CD1c-positive myeloid dendritic cell (primary cell): ENCODE results near the gene RNU4-1.

Experiments
- DNase-seq: peaks from one replicate; pipeline ENCODE4 v3.0.0-alpha.2; 2016; ENCODE audit errors: extremely low spot score

The RNU4-1 gene

DNA sequence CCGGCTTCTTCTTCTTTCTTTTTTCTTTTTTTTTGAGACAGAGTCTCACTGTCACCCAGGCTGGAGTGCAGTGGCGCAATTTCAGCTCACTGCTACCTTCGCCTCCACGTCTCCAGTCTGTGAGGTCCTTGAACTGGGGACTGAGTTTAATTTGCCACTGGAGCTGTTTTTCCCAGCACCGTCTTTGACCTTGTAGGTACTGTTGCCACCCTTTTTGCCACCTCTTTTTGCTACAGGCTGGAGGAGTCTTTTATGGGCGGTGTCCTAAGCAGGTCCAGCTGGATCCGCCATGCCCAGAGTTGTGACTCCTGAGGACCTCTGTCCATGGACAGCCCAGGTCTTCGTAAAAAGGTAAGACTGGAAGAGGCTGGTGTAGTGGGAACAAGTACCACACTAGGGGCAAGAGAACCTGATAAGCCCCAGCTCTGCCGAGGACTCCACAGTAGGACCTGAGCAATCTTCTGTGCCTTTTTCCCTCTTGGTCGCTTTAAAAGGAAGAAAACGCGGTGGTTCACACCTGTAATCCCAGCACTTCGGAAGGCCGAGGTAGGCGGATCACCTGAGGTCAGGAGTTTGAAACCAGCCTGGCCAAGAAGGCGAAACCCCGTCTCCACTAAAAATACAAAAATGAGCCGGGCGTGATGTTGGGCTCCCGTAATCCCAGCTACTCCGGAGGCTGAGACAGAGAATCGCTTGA lies 2.3 kb downstream of the RNU4-1 start:
- DNase-seq = peak; percentile 58

DNA sequence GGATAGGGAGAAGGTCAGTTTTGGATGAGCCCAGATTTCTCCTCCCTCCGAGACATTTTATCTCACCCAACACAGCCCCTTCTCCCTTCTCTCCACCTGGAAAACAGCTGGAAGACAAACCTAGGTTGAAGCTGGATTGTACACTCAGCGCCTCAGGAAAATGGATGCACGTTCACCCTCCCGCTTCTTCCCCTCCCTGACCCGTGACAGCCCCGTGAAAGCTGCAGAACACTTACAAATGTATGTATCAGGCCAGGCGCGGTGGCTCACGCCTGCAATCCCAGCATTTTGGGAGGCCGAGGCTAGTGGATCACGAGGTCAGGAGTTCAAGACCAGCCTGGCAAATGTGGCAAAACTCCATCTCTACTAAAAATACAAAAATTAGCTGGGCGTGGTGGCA lies 5.5 kb downstream of the RNU4-1 start:
- no peak for DNase-seq

DNA sequence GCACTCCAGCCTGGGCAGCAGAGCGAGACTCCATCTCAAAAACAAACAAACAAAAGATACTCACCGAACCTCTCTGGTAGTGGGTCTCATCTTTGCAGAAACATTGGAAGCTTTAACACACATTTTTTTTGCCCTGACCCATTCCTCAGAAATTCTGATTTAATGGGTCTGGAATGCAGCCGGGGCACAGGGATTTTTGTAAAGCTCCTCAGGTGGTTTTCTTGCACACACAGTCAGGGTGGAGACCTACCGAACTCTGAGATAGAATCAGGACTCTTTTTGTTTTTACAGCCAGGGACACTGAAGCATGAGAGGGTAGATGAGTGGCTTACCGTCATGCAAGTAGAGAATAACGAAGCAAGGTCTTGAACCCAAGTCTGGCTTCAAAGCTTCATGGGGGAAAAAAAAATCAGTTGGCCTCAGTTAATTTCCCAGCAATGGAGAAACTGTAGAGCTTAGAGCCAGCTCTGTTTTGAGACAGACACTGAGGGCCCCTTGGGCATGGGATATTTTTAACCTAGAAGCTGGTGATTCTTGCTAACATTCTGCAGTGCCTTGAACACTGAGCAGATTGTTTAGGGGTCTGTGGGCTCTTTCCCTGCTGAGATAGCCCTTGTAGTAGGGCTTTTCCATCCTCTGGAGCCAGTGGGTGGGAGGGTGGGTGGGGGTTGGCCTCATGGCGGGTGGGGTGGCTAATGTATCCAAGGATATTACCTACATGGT lies 6.1 kb downstream of the RNU4-1 start:
- DNase-seq = no peak

DNA sequence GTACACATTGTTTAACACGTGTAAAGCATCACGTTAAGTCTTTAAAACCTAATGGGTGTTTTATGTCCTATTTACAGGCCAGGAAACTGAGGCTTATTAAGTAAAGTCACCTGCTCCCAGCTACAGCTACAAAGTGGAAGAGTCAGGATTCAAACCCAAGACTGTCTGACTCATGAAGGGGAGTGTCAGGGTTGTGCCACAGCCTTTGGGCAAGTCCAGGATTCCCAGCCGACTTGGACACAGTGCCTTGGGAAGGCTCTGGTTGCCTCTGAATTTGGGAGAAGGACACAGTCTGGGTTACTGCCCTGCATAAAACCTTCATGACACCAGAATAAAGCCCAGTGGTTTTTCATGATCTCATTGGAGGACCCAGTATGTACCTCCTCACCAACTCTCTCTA lies 8.7 kb downstream of the RNU4-1 start:
- no peak for DNase-seq

DNA sequence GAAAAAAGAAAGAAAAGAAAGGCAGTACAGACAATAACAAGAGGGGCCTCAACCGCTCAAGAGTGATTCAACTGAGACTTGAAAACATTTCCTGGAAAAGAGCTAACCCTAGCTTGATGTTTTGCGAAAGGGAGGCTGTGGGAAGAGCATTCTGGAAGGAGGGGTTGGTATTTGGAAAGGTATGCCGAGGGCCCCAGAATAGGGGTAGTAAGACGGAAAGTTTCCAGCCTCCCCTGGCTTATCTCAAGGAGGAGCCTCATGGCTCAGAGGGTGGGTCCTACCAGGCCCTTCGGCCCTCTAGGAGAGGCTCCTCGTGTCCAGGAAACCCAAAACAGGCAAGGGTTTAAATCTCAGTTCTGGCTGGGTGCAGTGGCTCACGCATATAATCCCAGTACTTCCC lies 9.7 kb downstream of the RNU4-1 start:
- DNase-seq = no peak

DNA sequence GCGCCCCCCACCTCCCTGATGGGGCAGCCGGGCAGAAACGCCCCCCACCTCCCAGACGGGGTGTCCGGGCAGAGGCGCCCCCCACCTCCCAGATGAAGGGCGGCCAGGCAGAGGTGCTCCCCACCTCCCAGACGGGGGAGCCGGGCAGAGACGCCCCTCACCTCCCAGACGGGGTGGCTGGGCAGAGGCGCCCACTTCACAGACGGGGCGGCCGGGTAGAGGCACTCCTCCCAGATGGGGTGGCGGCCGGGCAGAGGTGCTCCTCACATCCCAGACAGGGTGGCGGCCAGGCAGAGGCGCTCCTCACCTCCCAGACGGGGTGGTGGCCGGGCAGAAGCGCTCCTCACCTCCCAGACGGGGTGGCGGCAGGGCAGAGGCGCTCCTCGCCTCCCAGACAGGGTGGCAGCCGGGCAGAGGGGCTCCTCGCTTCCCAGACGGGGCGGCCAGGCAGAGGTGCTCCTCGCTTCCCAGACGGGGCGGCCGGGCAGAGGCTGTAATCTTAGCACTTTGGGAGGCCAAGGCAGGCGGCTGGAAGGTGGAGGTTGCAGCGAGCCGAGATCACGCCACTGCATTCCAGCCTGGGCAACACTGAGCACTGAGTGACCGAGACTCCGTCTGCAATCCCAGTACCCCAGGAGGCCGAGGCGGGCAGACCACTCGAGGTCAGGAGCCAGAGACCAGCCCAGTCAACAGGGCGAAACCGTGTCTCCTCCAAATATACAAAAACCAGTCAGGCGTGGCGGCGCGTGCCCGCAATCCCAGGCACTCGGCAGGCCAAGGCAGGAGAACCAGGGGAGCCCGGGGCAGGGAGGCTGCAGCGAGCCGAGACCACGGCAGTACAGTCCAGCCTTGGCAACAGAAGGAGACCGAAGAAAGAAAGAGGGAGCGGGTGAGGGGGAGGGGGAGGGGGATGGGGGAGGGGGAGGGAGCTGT lies 14.6 kb downstream of the RNU4-1 start:
- no peak for DNase-seq

DNA sequence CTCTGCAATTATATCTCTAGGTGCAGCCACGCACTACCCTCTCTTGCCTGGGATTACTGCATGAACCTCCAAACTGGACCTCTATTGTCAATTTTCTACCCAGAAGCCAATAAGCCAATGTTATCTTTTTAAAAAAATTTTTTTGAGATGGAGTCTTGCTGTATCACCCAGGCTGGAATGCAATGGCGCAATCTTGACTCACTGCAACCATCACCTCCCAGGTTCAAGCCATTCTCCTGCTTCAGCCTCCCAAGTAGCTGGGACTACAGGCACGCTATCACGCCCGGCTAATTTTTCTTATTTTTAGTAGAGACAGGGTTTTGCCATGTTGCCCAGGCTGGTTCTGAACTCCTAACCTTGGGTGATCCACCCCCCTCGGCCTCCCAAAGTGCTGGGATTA lies 16.3 kb downstream of the RNU4-1 start:
- no peak for DNase-seq

DNA sequence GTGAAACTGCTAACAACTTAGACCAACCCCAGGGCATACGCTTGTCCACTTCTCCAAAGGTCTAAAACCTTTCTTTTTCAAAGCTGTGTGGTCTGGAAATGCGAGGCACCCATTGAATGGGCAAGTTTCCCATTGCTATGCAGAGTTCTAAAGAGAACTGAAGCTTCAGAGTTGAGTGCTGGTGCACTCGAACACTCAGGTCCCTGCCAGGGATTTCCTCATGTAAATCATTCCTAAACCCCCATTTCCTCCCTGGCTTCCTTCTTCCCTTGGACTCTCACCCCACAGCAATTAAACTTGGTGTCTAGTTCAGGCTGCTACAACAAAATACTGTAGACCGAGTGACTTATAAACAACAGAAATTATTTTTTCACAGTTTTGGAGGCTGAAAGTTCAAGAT lies 25.3 kb downstream of the RNU4-1 start:
- no peak for DNase-seq

DNA sequence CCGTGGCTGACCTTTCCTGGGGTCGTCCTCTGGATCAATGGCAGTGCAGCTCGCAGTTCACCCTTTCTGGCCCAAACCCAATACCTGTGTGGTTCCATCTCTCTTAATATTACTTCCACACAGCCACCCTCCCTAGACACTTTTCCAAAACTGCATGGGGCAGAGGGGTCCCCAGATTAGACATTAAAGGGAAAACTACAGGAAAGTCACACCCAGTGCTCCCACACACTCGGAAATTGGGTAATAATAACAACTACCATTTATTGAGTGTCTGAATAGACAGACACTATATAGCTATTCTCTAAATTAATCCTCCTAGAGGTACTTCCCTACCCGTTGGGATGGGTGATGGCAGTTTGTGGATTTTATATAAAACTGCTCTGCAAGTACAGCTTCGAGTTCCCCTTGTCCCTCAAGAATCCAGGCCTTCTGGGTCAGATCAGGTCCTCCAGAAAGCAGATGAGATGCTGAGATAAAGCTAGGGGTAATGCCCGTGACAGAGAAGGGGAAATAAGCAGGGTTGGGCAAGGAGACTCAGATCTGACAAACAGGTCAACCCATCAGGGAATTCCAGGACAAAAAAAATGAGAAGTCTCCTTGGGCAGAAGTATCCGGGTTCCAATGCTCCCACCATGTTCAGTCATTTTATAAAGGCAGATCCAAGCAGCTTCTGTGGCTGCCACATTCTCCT lies 26.7 kb downstream of the RNU4-1 start:
- DNase-seq = peak; percentile 49

DNA sequence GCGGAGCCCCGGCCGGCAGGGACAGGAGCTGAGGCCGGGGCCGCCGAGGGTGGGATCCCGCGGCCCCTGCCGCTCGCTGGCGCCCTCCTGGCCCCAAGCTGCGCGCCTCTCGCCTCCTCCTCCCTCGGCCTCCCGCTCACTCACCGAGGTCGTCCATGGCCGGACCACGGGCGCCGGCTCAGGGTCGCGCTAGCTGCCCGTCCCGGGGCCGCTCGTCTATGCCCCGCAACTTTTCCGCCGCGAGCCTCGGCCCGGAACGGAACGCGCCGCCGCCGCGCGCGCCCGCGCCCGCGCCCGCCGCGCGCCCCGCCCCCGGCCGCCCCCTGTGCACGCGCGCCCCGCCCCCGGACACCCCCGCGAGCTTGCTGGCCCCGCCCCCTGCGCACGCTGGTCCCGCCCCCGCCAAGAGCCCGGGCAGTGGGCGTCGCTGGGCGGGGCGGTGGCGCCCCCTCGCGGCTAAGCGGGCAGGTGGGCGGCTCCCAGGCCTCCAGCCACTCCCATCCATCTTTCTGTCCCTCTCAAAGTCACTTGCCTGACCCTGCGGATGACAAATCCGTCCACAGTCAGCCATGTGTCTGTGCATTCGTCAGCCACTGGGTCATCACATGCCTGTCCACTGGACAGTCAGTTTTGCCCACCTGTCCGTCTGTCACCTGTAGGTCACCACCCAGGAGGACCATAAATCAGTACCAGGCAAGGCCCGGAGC lies 27.4 kb downstream of the RNU4-1 start, which contains the start of gene PXN:
Gene PXN (minus strand): TSS at position 258 of the 707 bp plus-strand sequence. CDS start 101 bp downstream, at position 157.
- DNase-seq = peak; percentile 88

DNA sequence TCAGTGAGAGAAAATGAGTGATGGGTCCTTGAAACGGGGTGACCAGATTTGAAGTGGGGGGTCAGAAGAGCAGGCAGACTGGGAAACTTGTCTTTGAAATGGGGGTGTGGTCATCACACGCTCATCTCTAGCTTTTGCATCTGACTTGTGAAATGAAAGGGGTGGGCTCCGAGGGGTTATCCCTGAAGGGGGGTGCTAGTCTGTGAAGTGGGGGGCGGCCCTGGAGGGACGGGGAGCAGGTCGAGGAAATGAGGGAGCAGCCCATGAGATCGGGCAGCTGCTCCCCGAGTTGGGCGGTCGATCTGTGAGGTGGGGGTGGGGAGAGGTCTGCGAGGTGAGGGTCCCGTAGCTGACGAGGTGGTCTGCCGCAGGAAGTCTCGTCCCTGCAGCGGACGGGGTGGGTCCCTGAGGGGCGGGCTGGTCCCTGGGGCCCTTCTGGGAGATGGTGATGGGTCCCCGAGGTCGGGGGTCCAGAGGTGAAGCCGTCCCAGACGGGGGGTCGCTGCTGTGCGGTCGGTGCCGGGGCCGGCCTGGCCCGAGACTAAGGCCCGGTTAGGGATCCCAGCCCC lies 28.0 kb downstream of the RNU4-1 start:
- no peak for DNase-seq

DNA sequence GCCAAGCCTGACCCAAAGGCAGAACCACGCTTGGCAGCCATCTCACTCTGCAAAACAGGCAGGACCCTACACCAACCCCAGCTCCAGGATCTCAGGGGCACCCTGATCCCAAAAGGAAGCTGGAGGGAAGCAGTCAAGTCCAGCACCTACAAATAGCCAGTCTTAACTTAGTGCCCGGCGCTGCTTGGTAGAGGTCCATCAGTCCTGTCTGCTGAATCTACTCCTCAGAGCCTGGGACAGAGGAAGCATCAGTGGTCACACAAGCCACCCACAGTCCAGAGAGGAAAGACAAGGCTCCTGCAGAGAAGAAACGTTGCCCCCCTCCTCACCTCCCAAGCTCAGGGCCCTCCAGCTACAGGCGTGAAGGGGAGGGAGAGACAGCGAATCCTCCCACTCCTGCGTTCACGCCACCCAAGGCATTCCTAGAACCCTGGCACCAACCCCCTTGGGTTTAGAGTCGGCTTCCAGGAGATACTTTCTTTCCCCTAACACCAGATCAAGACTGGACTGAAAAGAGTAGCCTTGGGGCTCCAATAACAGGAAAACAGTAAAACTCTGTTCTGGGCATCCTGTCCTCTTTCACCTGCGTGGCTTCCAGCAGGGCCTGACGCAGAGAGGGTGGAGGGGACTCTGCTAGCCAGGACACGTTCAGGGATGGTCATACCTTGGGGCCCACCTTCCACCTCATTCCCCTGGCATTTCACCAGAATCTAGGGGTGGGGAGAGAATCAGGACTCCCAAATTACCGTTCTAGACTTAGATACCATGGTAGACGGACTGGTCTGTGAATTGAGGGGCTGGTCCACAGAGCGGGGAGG lies 28.7 kb downstream of the RNU4-1 start:
- no peak for DNase-seq

DNA sequence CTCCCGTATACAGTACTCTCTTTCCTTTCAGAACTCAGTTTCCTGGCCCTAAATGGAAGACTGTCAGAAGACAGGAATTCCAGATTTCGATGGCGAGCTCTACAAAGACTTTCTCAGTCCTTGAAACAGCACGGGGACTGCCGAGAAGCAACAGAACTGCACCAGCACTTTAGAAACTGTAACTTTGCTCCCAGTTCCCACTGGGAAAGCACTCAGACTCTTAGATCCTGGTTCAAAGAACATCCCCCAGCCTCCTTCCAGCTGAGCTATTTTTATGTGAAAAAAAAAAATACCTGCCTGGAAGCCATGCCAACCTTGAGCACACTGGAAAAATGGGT lies 29.3 kb downstream of the RNU4-1 start:
- no peak for DNase-seq

DNA sequence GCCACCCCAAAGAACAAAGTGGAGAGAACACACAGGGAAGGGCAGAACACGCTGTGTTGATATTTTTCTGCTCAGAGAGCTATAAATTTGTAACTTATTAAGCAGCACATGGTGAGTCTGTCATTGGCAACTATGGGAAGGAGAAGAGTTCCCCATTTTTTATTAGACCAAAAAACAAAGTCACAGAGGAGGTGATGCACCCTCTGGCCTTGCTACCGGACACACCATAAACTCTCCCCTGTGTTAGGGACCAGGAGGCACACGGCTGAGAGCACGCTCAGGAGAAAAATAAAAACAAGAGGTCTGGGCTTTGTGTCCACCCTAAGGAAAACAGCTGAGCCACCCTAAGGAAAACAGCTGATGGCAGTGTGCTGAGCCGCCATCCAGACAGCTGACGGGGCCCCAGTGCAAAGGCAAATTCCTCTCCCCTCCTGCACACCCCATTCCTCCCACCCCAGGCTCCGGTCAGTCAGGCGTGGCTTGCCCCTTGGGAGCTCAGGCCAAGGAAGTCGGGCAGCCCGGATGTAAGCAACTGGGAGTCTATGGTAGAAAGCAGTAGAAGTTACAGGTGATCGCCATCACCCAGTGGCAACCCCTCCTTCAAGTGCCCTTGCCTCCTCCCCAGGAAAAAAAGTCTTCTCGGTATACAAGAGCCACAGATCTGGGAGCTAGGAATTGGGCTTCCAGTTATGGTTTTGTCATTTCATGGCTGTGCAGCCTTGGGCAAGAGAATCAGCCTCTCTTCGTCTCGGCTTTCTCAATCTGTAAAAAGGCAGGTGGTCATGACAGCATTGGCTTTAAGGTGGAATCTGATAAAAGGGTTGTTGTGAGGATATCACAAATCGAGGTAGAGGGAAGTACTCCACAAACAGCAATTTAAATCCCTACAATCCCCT lies 29.9 kb downstream of the RNU4-1 start:
- DNase-seq = peak; percentile 53

DNA sequence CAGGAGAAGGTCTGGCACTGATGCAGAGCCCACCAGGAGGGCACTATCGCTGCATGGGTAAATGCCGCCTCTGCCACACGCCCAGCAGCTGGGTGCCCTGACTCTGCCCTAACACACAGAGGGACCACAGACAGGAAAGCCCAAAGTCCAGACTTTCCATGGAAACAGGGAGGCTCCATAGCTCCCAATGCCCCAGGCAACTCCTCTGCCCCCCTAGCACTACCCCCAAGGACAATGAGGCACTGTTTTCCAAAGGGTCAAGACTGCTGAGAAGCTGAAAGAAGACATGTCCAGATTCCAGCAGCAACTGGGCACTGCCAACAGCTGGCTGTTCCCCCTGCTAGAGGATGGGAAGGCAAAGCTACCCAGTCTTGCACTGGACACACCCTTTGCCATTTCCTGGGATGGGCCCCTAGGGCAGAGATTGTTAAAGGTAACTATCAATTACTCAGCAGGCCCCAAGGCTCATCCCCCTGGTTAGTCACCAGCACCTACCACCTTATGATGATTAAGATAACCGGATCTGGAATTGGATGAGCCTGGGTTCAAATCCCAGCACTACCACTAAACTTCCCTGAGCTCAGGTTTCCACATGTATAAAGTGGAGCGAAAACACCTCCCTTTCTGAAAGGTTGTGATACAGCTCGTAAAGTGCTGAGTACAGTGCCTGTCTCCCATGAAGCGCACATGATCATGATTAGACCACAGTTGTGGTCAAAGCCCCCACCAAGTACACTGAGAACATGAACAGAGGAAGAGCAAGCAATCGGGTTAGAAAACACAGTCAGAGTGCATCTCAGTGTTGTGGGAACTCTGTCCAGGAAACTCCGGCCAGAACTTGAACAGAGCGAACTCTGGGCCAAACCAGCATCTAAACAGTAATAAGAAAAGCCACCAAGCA lies 30.8 kb downstream of the RNU4-1 start:
- no peak for DNase-seq

DNA sequence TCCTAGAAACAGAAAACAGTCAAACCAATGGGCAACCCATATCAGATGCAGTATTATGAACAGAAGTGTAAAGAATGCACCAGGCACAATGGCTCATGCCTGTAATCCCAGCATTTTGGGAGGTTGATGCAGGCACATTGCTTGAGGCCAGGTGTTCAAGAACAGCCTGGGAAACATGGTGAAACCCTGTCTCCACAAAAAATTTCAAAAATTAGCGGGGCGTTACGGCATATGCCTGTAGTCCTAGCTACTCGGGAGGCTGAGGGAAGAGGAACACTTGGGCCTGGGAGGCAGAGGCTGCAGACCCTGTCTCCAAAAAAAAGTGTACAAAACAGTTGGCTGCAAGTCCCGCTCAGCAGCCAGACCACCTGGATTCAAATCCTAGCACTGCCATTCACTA lies 32.4 kb downstream of the RNU4-1 start:
- DNase-seq = no peak

DNA sequence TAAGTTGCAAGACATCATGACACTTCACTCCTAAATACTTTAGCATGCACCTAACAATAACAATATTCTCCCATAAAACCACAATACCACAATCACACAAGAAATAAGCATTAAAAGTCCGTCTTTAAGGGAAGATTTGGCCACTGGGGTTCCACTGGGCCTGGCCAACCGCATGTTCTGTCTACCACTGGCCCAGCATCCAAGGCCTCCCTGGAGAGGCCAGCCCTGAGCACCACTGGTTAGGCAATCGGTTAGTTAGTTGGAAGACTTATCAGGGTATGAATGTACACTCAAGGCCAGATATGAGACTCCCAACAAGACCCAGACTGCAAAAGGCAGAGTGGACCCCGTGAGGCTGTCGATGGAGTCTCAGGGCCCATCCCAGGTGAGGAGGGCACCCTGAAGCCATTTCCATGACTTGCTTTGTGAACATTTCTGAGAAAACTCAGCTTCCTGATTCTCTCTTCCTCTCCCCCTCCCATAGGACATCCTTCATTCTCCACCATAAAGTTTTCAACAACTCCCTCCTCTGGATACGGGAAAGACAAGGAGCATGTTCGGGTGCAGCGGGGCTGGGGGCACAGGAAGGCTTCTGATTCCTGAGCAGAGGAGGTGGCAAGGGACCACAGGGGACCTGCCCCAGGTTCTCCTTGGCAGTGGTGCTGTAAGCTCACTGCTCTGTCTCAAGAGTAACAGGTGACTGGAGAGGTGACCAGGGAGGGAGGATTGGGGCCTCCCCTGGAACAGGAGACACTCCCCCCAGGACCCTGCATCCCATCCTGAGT lies 33.4 kb downstream of the RNU4-1 start:
- DNase-seq = no peak
